Measurements from ENCODE around the gene BTN1A1.

DNA sequence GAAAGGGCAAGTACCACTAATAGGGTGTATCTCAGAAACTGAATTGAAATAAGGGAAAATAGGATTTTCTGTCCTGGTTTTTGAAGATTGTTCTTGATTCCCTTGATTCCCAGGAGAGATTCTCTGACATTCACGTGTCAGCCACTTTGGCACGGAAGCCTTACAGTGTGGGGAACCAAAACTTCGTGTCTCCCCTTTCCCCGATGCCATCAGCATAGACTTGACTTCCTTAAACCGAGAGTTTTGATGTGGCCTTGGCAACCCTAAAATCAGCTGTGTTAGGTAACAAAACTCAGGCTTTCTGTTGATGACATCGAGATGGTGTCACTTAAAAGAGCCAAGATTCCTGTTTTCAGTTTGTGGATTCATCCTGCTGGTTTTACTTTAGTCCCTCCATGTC is 45.5 kb downstream of the BTN1A1 start:
- TF ChIP-seq, protein P1, sequence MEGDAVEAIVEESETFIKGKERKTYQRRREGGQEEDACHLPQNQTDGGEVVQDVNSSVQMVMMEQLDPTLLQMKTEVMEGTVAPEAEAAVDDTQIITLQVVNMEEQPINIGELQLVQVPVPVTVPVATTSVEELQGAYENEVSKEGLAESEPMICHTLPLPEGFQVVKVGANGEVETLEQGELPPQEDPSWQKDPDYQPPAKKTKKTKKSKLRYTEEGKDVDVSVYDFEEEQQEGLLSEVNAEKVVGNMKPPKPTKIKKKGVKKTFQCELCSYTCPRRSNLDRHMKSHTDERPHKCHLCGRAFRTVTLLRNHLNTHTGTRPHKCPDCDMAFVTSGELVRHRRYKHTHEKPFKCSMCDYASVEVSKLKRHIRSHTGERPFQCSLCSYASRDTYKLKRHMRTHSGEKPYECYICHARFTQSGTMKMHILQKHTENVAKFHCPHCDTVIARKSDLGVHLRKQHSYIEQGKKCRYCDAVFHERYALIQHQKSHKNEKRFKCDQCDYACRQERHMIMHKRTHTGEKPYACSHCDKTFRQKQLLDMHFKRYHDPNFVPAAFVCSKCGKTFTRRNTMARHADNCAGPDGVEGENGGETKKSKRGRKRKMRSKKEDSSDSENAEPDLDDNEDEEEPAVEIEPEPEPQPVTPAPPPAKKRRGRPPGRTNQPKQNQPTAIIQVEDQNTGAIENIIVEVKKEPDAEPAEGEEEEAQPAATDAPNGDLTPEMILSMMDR (IDR thresholded peaks at IDR 0.05 in 4 of 5, conservative IDR thresholded peaks at IDR 0.05 in 1 of 5): no peak
- TF ChIP-seq POLR2A (IDR thresholded peaks at IDR 0.05): no peak
